Kidney epithelial cell (primary cell): Measurements from ENCODE around the gene CLIC1. TPM values are rescaled to one million over a fixed set of nuclear protein-coding genes. Genes with fewer than 3 reads are reported as not detected.

Source experiments
- DNase-seq: peaks from one replicate; pipeline ENCODE4 v3.0.0-alpha.2; 2010; ENCODE audit warnings: low read depth
- H3K27me3 ChIP-seq: 2 replicates; pipeline ENCODE4 v1.6.0; 2011; ENCODE audit warnings: low read length; ENCODE audit not compliant: control insufficient read depth, insufficient read depth
- H3K36me3 ChIP-seq: 2 replicates; pipeline ENCODE4 v1.5.1; 2011; ENCODE audit warnings: low read length; ENCODE audit not compliant: control insufficient read depth, insufficient read depth
- H3K4me3 ChIP-seq: 2 replicates; pipeline ENCODE4 v1.5.1; 2011; ENCODE audit warnings: low read depth, mild to moderate bottlenecking, control low read depth, low read length
- CTCF ChIP-seq: IDR thresholded peaks from 2 replicates; pipeline ENCODE4 v1.5.1; 2011; ENCODE audit warnings: mild to moderate bottlenecking, moderate library complexity, low read length, control low read depth, inconsistent platforms; ENCODE audit not compliant: insufficient read depth, poor library complexity, severe bottlenecking
- total RNA-seq: library from RNA; depleted of rRNA; stranded (reverse); fragments of >200 nt; gene quantifications from 2 replicates; pipeline ENCODE4 v1.2.3, GENCODE V29; 2015

CLIC1 gene
- total RNA-seq, 1 donor from 2014 or later: 494 TPM

- DNase-seq: no peak
- no peaks in the 10 kb centered on the region for H3K36me3 ChIP-seq
- no peak overlapping the region for H3K4me3 ChIP-seq
- no peaks in the 10 kb centered on the region for H3K27me3 ChIP-seq
- no peak for TF ChIP-seq CTCF
Observed at GRCh38 chr6:31770860-31771259, 34.5 kb upstream of the CLIC1 start.

GRCh38 chr6:31769684-31770371, 33.5 kb upstream of the CLIC1 start:
- Histone ChIP-seq H3K36me3 (no peaks in the 10 kb centered on the region), H3K27me3 (no peaks in the 10 kb centered on the region), H3K4me3 (no peak overlapping the region)
- TF ChIP-seq CTCF: peak; percentile 84
- no peak for DNase-seq

GRCh38 chr6:31768363-31769257, 32.3 kb upstream of the CLIC1 start:
- H3K4me3 ChIP-seq: no peak overlapping the region
- no peak for DNase-seq
- no peaks in the 10 kb centered on the region for H3K27me3 ChIP-seq
- TF ChIP-seq CTCF: no peak
- no peaks in the 10 kb centered on the region for H3K36me3 ChIP-seq

GRCh38 chr6:31767096-31767645, 30.8 kb upstream of the CLIC1 start:
- H3K27me3 ChIP-seq: no peaks in the 10 kb centered on the region
- DNase-seq: no peak
- no peak for TF ChIP-seq CTCF

GRCh38 chr6:31765910-31766794, 29.8 kb upstream of the CLIC1 start:
- DNase-seq: no peak
- no peak for TF ChIP-seq CTCF
- Histone ChIP-seq H3K4me3 (peak overlapping the region; percentile 14), H3K27me3 (no peaks in the 10 kb centered on the region), H3K36me3 (no peaks in the 10 kb centered on the region)

More at GRCh38 chr6:31767096-31767645, 30.8 kb upstream of the CLIC1 start:
- no peak overlapping the region for H3K4me3 ChIP-seq
- no peaks in the 10 kb centered on the region for H3K36me3 ChIP-seq
